ENCODE results near the gene HRH2.

DNA sequence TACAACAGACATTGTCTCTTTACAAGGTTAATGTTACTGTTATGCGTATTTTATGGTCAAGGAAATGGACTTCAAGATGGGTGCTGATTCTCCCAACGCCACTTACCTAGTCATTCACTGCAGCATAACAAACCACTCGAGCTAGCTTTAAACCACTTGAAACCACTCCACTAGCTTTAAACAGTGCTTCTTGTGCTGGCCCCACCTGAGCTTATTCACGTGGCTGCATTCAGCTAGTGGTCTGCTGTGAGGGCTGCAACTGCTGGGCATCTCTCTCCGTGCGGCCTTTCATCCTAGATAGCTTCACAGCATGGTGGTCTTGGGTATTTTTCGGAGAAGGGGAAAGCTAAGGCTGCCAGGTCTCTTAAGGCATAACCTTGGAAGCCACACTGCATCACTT is 3.5 kb upstream of the HRH2 start:
- TF ChIP-seq, protein P1, sequence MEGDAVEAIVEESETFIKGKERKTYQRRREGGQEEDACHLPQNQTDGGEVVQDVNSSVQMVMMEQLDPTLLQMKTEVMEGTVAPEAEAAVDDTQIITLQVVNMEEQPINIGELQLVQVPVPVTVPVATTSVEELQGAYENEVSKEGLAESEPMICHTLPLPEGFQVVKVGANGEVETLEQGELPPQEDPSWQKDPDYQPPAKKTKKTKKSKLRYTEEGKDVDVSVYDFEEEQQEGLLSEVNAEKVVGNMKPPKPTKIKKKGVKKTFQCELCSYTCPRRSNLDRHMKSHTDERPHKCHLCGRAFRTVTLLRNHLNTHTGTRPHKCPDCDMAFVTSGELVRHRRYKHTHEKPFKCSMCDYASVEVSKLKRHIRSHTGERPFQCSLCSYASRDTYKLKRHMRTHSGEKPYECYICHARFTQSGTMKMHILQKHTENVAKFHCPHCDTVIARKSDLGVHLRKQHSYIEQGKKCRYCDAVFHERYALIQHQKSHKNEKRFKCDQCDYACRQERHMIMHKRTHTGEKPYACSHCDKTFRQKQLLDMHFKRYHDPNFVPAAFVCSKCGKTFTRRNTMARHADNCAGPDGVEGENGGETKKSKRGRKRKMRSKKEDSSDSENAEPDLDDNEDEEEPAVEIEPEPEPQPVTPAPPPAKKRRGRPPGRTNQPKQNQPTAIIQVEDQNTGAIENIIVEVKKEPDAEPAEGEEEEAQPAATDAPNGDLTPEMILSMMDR (IDR thresholded peaks at IDR 0.05; ENCODE audit: low read depth, low read length, poor library complexity, severe bottlenecking) = no peak
- TF ChIP-seq EZH2phosphoT487 (IDR thresholded peaks at IDR 0.05; ENCODE audit: borderline replicate concordance, low read length) = no peak
